Hindlimb muscle (tissue), 1 donor: ENCODE data around the gene CACNA1E. TPM values are rescaled to one million over a fixed set of nuclear protein-coding genes. Genes with fewer than 3 reads are reported as not detected.
"Not testable (repeated sequence)": the region's sequence is repeated elsewhere in the genome, so short reads cannot be mapped to it uniquely, and the experiment has no call there.

Experiments used
- DNase-seq: peaks from one replicate; pipeline ENCODE4 v3.0.0-alpha.2; 2013
- polyA plus RNA-seq: library from polyadenylated mRNA; unstranded; fragments of 120-200 nt; gene quantifications from one replicate; pipeline ENCODE4 v1.2.1, GENCODE V29; 2013; ENCODE audit not compliant: insufficient read length

The CACNA1E gene
- polyA plus RNA-seq, 1 donor, result 0.50 TPM

DNA sequence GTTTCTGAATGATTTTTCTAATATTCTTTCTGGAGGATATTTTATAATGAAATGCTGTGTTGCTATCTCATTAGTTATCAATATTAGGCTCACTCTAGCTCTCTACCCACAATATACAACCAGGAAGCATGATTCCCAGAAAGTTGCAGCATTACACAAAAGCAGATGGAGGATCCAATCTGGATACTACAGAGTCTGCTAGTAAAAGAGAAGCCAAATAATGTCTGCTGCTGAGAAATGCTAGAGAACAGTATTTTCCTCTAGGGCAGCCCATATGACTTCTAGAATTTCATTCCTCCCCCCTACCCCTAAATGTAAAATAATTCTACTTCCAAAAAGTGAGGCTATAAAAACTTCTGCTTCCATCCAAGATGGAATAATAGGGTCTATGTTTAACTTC, 338.4 kb downstream of the CACNA1E start:
- no peak for DNase-seq

GRCh38 chr1:181832173-181832880, 349.0 kb downstream of the CACNA1E start:
- not testable (repeated sequence) for DNase-seq

DNA sequence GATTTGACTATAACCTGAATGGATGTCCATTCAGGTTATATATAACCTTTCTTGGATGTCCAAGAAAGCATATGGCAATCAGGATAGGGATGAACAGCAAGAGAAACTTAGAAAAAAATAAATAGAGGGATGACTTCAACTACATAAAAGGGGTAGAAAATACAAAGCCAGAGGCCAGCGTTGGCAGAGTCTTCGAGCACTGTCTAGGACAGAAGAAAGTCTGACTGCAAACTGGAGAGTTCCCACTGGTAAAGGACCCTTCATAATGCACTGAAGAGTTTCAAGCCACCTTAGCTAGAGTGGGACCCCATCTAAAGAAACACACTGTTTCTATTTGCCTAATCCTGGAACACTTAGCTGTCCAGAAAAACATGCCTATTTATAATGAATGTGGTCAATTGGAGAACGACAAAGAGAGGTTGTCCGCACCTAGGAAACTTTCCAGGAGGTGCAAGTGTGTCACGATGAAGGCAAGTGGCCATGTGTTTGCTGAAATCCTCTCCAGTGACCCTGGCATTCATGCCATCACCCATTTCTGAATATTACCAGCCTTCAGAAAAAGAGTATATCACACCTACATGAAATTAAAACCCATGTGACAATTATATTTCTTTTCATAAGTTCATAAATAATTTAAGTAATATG, 362.8 kb downstream of the CACNA1E start:
- DNase-seq, result no peak

- no peak for DNase-seq
These were observed 363.4 kb downstream of the CACNA1E start for GRCh38 chr1:181846681-181847080.

DNA sequence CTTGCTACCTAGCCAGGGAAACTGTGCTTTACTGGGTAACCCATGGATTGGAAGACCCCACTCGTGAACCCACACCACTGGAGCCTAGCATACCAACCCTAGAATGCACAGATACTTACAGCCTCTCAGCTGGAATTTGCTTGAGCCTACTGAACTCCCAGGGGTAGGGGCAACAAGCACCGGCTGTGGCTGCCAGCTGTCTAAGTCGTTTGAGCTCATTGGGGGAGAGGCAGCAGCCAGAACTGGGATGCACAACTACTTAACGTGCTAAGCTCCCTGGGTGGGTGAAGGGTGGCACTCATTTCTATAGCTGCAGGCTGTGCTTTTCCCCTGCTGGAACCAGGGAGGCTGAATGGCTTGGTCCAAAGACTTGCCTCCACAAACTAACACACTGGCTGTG, 365.8 kb downstream of the CACNA1E start:
- DNase-seq, result no peak

- DNase-seq, result not testable (repeated sequence)
These were observed 370.9 kb downstream of the CACNA1E start for GRCh38 chr1:181854212-181854611.

DNA sequence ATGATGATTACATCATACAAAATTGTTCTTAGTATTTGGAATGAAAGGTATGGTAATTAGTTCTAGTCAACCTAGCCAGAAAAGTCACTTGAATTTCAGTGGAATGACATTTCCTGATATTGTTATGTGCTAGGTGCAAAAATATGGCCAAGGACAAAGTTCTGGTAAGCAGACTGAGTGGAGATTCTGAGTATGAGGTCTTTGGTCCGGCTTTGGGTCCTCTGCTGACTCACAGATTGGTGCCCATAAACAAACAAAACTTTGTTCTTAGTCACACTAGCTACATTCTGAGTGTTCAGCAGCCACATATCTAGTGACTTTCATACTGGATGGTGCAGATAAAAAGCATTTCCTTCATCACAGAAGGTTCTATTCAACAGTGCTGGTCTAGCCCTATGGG, 372.1 kb downstream of the CACNA1E start:
- DNase-seq, result no peak
